Heart left ventricle (tissue), 13 donors: Measurements from ENCODE around the gene RAB40C.

Experiments used
- CTCF ChIP-seq, 12 donors: fragments of 200-600 bp; sonication (generic) in 4 of 12; IDR thresholded peaks; one replicate each; pipeline versions ENCODE4 v1.5.0 to v1.8.0; 2018 to 2022; ENCODE audit warnings: antibody characterized with exemption in 12 of 12, mild to moderate bottlenecking in 5 of 12
- POLR2A ChIP-seq, 2 donors: fragments of 450-650 bp; IDR thresholded peaks; one replicate each; pipeline ENCODE4 v1.6.1; 2017; ENCODE audit warnings: antibody characterized with exemption in 2 of 2, mild to moderate bottlenecking in 2 of 2, moderate library complexity in 2 of 2
- donor health status: ischemic (EF 13 %, LVEDD 7.1; RV severe dilation, severe dysfunction).
- donor health status: DM: no; HTN: yes; CAD: no.
- donor health status: DM: no; HTN: no; CAD: no.
- donor health status: ischemic (EF 25% LVEDD 6.9; RV normal size, moderate dysfunction).
- donor health status: ischemic (EF 25% LVEDD 5.7; RV mildly dilated, moderate dysfunction).
- donor health status: ischemic (EF 35%, LVEDD 5.7; RV mildly dilated, moderate dysfunction).
- donor health status: nonischemic (EF 11% LVEDD 7.7; RV severe dilation, severe dysfunction).
- donor health status: DM: yes; HTN: yes; CAD: no.
- donor health status: PGD.
- donor health status: ischemic (EF 29% LVEDD 5.4; RV normal size, mild dysfunction).
- donor health status: nonischemic (EF 23%, LVEDD 6.1; RV moderate dilation, normal function).

- TF ChIP-seq CTCF (IDR thresholded peaks at IDR 0.05), result no peak
- no peak for TF ChIP-seq POLR2A (IDR thresholded peaks at IDR 0.05)
Observed at GRCh38 chr16:634996-635395, 45.1 kb downstream of the RAB40C start.
